ENCODE results near the gene CEP83.
A peak's percentile ranks its signal among the peaks of the same experiment; 100 is the strongest.

Gene CEP83

DNA sequence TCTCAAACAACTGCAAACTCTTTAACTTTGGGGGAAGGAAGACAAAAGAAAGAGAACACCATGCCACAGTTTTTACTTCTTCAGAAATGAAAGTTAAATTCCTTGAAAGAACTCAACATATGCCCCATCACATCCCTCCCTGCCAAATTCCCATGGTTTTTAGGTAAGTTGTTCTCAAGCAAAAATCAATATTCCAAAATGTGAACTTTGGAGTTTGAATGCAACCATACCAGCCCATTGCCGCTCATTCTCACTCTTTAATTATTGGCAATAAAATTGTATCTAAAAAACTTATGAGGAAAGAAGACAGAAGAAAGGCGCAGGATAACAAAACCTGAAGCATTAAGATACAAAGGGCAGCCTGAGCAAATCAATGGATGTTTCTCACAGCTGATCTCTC lies 31.8 kb upstream of the CEP83 start:
- no peak overlapping the region for H2AFZ ChIP-seq (ENCODE audit: low read depth, low read length, severe bottlenecking)
- no peaks in the 10 kb centered on the region for H3K9me3 ChIP-seq (ENCODE audit: insufficient read depth, low read length)
- no peak for TF ChIP-seq EZH2phosphoT487 (conservative IDR thresholded peaks at IDR 0.05; ENCODE audit: low read length)
- TF ChIP-seq, protein P1, sequence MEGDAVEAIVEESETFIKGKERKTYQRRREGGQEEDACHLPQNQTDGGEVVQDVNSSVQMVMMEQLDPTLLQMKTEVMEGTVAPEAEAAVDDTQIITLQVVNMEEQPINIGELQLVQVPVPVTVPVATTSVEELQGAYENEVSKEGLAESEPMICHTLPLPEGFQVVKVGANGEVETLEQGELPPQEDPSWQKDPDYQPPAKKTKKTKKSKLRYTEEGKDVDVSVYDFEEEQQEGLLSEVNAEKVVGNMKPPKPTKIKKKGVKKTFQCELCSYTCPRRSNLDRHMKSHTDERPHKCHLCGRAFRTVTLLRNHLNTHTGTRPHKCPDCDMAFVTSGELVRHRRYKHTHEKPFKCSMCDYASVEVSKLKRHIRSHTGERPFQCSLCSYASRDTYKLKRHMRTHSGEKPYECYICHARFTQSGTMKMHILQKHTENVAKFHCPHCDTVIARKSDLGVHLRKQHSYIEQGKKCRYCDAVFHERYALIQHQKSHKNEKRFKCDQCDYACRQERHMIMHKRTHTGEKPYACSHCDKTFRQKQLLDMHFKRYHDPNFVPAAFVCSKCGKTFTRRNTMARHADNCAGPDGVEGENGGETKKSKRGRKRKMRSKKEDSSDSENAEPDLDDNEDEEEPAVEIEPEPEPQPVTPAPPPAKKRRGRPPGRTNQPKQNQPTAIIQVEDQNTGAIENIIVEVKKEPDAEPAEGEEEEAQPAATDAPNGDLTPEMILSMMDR (IDR thresholded peaks at IDR 0.05; ENCODE audit: insufficient read depth, low read length, poor library complexity, severe bottlenecking): no peak
- H3F3A ChIP-seq (ENCODE audit: insufficient read depth): peaks cover 10% of the 10 kb centered on the region; the same call in 1 of the 2 replicates
- H3K4me3 ChIP-seq (ENCODE audit: insufficient read depth, low read length, poor library complexity, severe bottlenecking): no peak overlapping the region
- H3K9ac ChIP-seq (ENCODE audit: low read length): no peak overlapping the region
- no peaks in the 10 kb centered on the region for H3K9me2 ChIP-seq (replicated peaks; ENCODE audit: insufficient read depth, low read length)
- no peaks in the 10 kb centered on the region for H3K36me3 ChIP-seq (ENCODE audit: low read length)
- no peak overlapping the region for H3K27ac ChIP-seq (ENCODE audit: low read depth, low read length)
- no peaks in the 10 kb centered on the region for H4K20me1 ChIP-seq (ENCODE audit: low read depth, low read length)
- no peak overlapping the region for H3K4me2 ChIP-seq (ENCODE audit: low read depth, low read length, poor library complexity, severe bottlenecking)
- no peaks in the 10 kb centered on the region for H3K27me3 ChIP-seq (ENCODE audit: low read length)
- H3K79me2 ChIP-seq (ENCODE audit: insufficient read depth, low read length): no peaks in the 10 kb centered on the region

DNA sequence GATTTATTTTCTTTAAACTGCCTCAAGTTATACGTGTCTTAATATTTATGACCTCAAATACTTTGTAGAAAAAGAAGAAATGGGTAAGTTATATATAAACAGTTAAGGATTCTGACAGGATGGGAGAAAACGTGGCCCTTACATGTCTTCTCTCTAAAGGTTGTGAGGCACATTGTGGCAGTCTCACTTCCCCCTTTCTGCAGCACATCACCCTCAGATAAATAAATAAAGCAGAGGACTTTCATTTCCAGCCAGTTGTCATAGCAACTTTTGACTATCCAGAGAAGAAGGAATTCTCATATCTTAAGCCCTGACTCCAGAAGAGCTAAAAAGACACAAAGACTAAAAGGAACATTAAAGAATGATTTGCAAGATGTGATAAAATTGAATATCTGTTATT lies 28.8 kb upstream of the CEP83 start:
- Histone ChIP-seq H3K9me2 (replicated peaks; ENCODE audit: insufficient read depth, low read length) (no peaks in the 10 kb centered on the region), H3F3A (ENCODE audit: insufficient read depth) (peaks cover 10% of the 10 kb centered on the region; the same call in 1 of the 2 replicates), H2AFZ (ENCODE audit: low read depth, low read length, severe bottlenecking) (no peak overlapping the region), H3K4me3 (ENCODE audit: insufficient read depth, low read length, poor library complexity, severe bottlenecking) (no peak overlapping the region), H3K27me3 (ENCODE audit: low read length) (no peaks in the 10 kb centered on the region), H3K36me3 (ENCODE audit: low read length) (no peaks in the 10 kb centered on the region), H4K20me1 (ENCODE audit: low read depth, low read length) (no peaks in the 10 kb centered on the region), H3K4me2 (ENCODE audit: low read depth, low read length, poor library complexity, severe bottlenecking) (peak overlapping the region; percentile 36), H3K79me2 (ENCODE audit: insufficient read depth, low read length) (no peaks in the 10 kb centered on the region), H3K9me3 (ENCODE audit: insufficient read depth, low read length) (no peaks in the 10 kb centered on the region), H3K9ac (ENCODE audit: low read length) (no peak overlapping the region), H3K27ac (ENCODE audit: low read depth, low read length) (no peak overlapping the region)
- TF ChIP-seq EZH2phosphoT487 (conservative IDR thresholded peaks at IDR 0.05; ENCODE audit: low read length): no peak
- TF ChIP-seq, protein P1 (IDR thresholded peaks at IDR 0.05; ENCODE audit: insufficient read depth, low read length, poor library complexity, severe bottlenecking): no peak

DNA sequence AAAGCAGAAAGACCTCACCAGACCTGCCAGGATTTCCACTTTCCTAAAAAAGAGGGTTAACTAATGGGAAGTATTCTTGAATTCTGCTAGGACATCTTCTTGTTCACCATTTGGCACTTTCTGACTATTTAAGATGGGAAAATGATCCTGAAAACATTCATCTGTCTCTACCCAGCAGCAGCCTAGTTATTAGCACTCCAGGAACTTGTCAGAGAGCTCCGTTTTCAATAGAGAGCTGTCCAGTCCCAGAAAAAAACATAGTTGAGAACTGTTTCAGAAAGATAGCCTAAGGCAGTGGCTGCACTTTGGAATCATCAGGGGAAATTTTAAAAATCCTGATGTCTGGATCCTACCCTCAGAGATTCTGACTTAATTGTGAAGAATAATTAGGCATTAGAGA lies 22.1 kb upstream of the CEP83 start:
- no peaks in the 10 kb centered on the region for H4K20me1 ChIP-seq (ENCODE audit: low read depth, low read length)
- no peak overlapping the region for H3K4me3 ChIP-seq (ENCODE audit: insufficient read depth, low read length, poor library complexity, severe bottlenecking)
- H3K9me2 ChIP-seq (replicated peaks; ENCODE audit: insufficient read depth, low read length): no peaks in the 10 kb centered on the region
- no peak for TF ChIP-seq EZH2phosphoT487 (conservative IDR thresholded peaks at IDR 0.05; ENCODE audit: low read length)
- H3K9ac ChIP-seq (ENCODE audit: low read length): no peak overlapping the region
- no peaks in the 10 kb centered on the region for H3K79me2 ChIP-seq (ENCODE audit: insufficient read depth, low read length)
- H3K9me3 ChIP-seq (ENCODE audit: insufficient read depth, low read length): no peaks in the 10 kb centered on the region
- no peaks in the 10 kb centered on the region for H3K36me3 ChIP-seq (ENCODE audit: low read length)
- H2AFZ ChIP-seq (ENCODE audit: low read depth, low read length, severe bottlenecking): no peak overlapping the region
- no peaks in the 10 kb centered on the region; the same call in 1 of the 2 replicates for H3F3A ChIP-seq (ENCODE audit: insufficient read depth)
- H3K4me2 ChIP-seq (ENCODE audit: low read depth, low read length, poor library complexity, severe bottlenecking): no peak overlapping the region
- H3K27ac ChIP-seq (ENCODE audit: low read depth, low read length): no peak overlapping the region
- H3K27me3 ChIP-seq (ENCODE audit: low read length): no peaks in the 10 kb centered on the region

DNA sequence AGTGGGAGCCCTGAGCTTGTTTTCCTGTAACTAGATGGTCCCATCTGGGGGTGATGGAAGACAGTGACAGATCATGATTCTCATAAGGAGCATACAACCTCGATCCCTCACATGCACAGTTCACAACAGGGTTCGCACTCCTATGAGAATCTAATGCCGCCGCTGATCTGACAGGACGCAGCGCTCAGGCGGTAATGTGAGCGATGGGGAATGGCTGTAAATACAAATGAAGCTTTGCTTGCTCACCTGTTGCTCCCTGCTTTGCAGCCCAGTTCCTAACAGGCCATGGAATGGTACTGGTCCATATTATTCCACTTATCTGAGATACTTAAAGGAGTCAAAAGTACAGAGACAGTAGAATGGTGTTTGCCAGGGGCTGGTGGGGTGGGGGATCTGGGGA lies 9.9 kb upstream of the CEP83 start:
- H4K20me1 ChIP-seq (ENCODE audit: low read depth, low read length): no peaks in the 10 kb centered on the region
- H3K9me2 ChIP-seq (replicated peaks; ENCODE audit: insufficient read depth, low read length): no peaks in the 10 kb centered on the region
- H3K36me3 ChIP-seq (ENCODE audit: low read length): no peaks in the 10 kb centered on the region
- H3K4me2 ChIP-seq (ENCODE audit: low read depth, low read length, poor library complexity, severe bottlenecking): no peak overlapping the region
- H3K79me2 ChIP-seq (ENCODE audit: insufficient read depth, low read length): no peaks in the 10 kb centered on the region
- no peaks in the 10 kb centered on the region for H3F3A ChIP-seq (ENCODE audit: insufficient read depth)
- no peak overlapping the region for H2AFZ ChIP-seq (ENCODE audit: low read depth, low read length, severe bottlenecking)
- no peak overlapping the region for H3K9ac ChIP-seq (ENCODE audit: low read length)
- no peaks in the 10 kb centered on the region for H3K9me3 ChIP-seq (ENCODE audit: insufficient read depth, low read length)
- no peak overlapping the region for H3K4me3 ChIP-seq (ENCODE audit: insufficient read depth, low read length, poor library complexity, severe bottlenecking)
- H3K27ac ChIP-seq (ENCODE audit: low read depth, low read length): no peak overlapping the region
- no peaks in the 10 kb centered on the region for H3K27me3 ChIP-seq (ENCODE audit: low read length)
- no peak for TF ChIP-seq EZH2phosphoT487 (conservative IDR thresholded peaks at IDR 0.05; ENCODE audit: low read length)
- TF ChIP-seq, protein P1 (IDR thresholded peaks at IDR 0.05; ENCODE audit: insufficient read depth, low read length, poor library complexity, severe bottlenecking): no peak
